ENCODE data around the gene POLE. TPM values are rescaled to one million over a fixed set of nuclear protein-coding genes. Genes with fewer than 3 reads are reported as not detected.
"Not testable (repeated sequence)": the region's sequence is repeated elsewhere in the genome, so short reads cannot be mapped to it uniquely, and the experiment has no call there.

The POLE gene
- total RNA-seq, 1 experiment from 2014 or later: 13.2 TPM

DNA sequence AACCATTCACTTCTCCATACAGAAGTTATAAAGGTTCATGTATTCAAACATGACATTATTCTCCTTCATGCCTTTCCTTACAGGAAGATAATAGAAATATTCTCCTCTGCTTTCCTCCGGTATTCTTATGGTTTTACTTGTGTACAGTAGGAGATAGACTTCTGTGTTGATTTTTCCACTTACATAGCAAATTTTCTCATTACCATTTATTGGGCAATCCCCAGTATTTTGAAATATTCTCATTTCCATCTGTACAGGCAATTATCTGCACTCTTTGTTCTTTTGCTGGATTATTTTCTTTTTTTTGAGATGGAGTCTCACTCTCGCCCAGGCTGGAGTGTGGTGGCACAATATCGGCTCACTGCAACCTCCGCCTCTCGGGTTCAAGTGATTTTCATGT lies 11.2 kb upstream of the POLE start:
- in situ Hi-C loops (cut with HindIII; ENCODE audit: low pct_unique_long_range_greater_than_20kb, low sequenced_read_pairs): no loop called here
- no peak for DNase-seq (ENCODE audit: low read depth, low spot score)

DNA sequence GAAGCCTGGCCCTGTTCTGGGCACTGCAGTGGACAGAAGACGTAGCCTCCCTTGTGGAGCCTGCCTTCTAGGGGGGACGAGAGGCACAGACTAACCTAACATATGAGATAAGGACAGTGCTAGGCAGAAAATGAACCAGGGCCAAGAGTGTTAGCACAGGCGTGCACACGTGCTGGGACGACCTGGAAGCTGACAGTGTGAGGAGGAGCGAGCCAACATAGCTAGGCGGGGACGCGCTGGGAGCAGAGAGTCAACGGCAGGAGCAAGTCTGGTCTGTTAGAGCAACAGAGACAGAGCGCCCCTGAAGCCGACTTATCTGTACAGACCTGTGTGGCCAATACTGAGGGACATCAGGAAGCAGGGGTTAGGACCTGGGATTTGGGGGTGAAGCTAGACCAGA lies 8.3 kb upstream of the POLE start:
- in situ Hi-C loops (cut with HindIII; ENCODE audit: low pct_unique_long_range_greater_than_20kb, low sequenced_read_pairs): no loop called here
- DNase-seq (ENCODE audit: low read depth, low spot score): no peak

DNA sequence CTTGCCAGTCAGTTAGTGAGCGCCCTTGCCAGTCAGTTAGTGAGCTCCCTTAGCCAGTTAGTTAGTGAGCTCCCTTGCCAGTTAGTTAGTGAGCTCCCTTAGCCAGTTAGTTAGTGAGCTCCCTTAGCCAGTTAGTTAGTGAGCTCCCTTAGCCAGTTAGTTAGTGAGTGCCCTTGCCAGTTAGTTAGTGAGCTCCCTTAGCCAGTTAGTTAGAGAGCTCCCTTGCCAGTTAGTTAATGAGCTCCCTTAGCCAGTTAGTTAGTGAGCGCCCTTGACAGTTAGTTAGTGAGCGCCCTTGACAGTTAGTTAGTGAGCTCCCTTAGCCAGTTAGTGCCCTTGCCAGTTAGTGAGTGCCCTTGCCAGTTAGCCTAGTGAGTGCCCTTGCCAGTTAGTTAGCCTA lies 7.7 kb upstream of the POLE start:
- in situ Hi-C loops (cut with HindIII; ENCODE audit: low pct_unique_long_range_greater_than_20kb, low sequenced_read_pairs): not testable (repeated sequence)

DNA sequence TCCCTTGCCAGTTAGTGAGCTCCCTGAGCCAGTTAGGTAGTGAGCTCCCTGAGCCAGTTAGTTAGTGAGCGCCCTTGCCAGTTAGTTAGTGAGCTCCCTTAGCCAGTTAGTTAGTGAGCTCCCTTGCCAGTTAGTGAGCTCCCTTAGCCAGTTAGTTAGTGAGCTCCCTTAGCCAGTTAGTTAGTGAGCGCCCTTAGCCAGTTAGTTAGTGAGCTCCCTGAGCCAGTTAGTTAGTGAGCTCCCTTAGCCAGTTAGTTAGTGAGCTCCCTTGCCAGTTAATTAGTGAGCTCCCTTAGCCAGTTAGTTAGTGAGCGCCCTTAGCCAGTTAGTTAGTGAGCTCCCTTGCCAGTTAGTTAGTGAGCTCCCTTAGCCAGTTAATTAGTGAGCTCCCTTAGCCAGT lies 4.9 kb upstream of the POLE start:
- DNase-seq (ENCODE audit: low read depth, low spot score); in situ Hi-C loops (cut with HindIII; ENCODE audit: low pct_unique_long_range_greater_than_20kb, low sequenced_read_pairs): not testable (repeated sequence)

More for the DNA sequence above, 7.7 kb upstream of the POLE start:
- DNase-seq (ENCODE audit: low read depth, low spot score): not testable (repeated sequence)

DNA sequence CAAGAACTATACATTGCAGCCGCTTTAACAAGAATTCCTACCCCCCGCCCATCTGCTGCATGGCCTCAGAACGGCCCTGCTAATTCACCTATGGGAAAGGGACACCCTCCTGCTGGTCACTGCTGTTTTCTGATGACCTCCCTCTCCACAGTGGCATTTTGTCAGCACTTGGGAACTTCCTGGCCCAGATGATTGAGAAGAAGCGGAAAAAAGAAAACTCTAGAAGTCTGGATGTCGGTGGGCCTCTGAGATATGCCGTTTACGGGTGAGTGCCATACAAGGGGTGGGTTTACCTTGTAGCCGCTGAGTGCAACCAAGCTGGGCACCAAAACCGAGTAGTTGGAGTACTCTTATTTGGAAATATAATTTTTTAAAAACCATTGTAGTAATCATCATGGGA lies 3.0 kb upstream of the POLE start:
- DNase-seq (ENCODE audit: low read depth, low spot score): no peak
- in situ Hi-C loops (cut with HindIII; ENCODE audit: low pct_unique_long_range_greater_than_20kb, low sequenced_read_pairs): no loop called here

DNA sequence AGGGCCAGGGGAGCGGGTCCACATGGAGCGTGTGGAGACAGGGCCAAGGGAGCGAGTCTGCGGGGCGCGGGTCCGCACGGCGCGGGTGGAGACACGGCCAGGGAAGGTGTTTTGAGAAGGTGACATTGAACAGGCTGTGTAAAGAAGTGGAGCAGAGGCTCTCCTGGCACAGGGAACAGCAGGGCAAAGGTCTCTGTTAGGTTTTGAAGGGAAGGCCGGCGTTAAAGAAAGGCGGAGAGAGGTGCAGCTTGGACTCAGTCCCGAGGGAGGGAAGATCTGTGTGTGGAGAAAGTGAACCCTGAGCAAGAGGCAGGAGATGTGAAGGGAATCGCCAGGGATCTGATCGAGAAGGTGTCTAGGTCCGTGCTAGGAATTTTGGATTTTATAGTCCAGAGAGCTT lies 2.1 kb upstream of the POLE start:
- in situ Hi-C loops (cut with HindIII; ENCODE audit: low pct_unique_long_range_greater_than_20kb, low sequenced_read_pairs): no loop called here
- no peak for DNase-seq (ENCODE audit: low read depth, low spot score)

DNA sequence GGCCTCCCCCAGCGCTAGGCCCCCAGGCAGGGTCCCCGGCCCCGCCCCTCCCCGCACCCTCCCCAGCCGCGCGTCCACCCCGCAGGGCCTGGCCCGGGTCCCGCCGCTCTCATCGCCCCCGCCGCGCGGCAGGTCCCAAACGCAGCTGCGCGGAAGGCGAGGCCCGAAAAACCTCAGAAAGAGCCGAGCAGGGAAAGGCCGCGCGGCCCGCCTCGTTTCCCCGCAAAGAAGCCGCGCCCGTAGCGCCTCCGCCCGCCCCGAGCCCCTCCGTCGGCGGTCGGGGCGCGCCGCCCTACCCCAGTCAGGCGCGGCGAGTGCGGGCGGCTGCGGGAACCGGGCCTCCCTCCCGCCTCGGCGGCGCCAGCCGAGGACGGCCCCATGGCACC lies 324 bp downstream of the POLE start:
- no peak for DNase-seq (ENCODE audit: low read depth, low spot score)

DNA sequence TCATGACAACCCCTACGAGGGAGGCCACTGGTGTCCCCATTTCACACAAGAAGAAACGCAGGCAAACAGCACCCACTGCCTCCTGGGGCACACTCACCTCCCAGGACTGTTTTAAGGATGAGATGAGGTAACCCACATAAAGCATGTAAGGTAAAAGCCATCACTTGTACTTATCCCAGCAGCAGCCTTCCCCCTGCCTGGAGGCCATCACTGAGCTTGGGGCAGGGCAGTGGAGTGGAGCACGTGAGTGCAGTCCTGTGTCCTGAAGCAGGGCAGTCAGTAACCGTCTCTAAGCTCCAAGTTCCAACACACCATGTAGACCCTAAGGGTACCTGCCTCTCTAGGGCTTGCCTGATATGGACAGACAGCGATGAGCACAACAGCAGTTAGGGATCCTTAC lies 1.7 kb downstream of the POLE start:
- no peak for DNase-seq (ENCODE audit: low read depth, low spot score)
- in situ Hi-C loops (cut with HindIII; ENCODE audit: low pct_unique_long_range_greater_than_20kb, low sequenced_read_pairs): no loop called here

More for the DNA sequence above, 324 bp downstream of the POLE start:
- in situ Hi-C loops (cut with HindIII; ENCODE audit: low pct_unique_long_range_greater_than_20kb, low sequenced_read_pairs): no loop called here

DNA sequence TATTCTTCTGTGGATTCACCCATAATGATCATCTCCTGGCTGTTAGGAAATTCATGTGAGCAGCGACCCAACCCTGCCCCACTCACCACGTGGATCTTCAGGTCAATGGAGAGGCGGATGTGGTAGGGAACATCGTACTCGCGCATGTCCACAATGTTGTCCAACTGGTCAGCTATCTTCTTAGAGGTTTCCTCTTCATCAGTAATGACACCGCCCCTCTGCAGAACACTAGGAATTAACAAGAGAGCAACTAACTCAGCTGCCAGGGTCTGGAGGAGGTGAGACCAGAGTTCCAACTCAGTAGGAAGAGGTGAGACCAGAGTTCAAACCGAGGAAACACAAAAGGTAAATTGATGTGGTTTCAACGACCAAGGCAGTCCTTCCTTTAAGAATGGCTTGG lies 9.7 kb downstream of the POLE start:
- in situ Hi-C loops (cut with HindIII; ENCODE audit: low pct_unique_long_range_greater_than_20kb, low sequenced_read_pairs): no loop called here
- no peak for DNase-seq (ENCODE audit: low read depth, low spot score)

DNA sequence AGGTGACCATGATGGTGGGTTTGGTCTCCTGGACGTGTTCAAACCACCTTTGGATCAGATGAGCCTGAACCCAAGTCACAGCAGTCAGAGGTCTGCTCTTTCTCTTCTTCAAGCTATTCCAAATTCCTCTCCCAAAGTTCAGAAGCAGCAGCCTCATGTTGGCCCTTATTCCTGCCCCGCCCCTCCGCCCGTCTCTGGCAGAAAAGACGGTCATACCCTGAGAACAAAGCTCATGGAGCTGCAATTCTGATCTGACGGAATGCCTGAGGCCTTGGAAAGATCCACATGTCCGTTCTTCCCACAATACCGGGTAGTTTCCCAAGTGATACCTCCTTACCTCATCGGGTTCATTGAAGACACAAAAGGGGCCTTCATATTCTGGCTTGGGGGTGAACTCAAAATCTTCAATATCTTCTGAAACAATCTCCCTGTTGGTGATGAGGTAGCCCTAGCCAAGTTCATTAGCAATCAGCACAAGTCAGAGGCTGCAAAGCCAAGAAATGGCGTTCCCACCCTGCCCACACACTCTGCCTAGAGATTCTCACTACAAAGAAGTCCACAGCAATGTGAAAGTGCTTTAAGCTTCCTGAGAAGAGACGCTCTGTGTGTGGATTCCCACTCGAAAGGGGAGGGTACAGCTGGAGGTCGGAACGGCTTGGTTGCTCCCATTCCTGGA lies 11.2 kb downstream of the POLE start:
- DNase-seq (ENCODE audit: low read depth, low spot score): no peak
- in situ Hi-C loops (cut with HindIII; ENCODE audit: low pct_unique_long_range_greater_than_20kb, low sequenced_read_pairs): no loop called here

DNA sequence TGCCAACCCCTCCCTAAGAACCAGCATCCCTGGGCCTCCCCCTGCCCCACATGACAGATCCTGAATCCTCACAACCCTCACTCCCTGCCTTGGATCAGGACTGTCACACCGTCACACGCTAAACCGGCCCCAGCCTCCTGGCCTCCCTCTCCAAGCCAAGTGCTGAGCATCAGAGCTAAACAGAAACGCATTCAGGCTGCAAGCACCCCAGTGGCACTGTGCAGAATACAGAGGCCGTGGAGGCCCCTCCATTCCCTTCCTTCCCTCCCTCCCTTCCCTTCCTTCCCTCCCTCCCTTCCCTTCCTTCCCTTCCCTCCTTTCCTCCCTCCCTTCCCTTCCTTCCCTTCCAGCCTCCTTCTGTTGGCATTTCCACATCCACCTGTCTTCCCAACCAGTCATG lies 12.6 kb downstream of the POLE start:
- DNase-seq (ENCODE audit: low read depth, low spot score): no peak
- in situ Hi-C loops (cut with HindIII; ENCODE audit: low pct_unique_long_range_greater_than_20kb, low sequenced_read_pairs): no loop called here

DNA sequence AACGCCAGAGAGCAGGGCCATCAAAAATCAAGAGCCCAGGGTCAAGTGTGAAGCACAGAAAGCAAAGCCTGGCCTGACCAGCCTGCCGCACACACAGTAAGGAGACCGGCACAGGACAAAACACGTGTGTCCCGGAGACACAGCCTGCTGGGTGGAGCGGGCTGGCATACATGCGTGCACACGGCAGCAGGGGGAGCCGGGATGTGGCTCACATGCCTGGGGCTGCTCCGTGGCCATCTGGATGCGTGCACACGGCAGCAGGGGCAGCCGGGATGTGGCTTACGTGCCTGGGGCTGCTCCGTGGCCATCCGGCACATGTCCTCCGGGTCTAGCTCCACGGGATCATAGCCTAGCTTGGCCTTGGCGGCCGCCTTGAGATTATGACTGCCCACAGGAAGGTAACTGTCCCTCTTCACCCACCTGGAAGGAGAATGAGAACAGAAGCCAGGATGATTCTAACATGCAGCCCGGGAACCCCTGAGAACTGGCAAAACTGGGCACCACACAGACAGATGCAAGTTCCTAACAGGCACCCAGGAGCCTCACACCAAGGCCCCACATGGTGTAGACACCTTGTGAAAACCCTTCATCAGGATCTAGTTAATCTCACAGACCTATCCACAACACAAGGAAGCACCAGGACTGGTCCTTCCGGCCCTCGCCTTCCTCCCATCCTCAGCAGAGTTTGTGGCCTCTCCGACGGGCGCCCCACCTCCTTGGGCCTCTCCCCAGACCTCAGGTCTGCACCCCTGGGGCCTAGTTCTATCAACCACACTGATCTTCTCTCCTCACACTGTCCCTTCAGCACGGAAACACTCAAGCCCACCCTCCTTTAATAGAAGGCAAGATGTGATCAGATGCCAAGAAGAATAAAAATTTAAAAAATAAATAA lies 13.6 kb downstream of the POLE start:
- no peak for DNase-seq (ENCODE audit: low read depth, low spot score)
- in situ Hi-C loops (cut with HindIII; ENCODE audit: low pct_unique_long_range_greater_than_20kb, low sequenced_read_pairs): no loop called here

DNA sequence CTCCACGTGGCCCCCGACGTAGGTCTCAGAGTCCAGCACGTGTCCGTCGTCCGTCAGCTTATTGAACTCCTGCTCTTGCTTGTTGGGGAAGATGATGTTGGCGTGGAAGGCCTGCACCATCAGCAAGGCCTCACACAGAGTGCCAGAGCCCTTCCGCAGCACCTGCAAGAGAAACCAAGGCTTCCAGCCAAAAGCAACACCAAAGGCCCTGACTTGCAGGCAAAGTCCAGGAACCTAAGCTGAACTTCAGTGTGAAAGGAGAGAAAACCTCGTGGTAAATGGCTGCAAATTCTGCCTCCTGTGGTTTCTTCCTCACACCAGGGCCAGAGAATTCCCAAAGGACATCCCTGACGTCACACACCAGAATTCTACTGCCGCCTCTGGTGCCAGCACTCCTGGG lies 14.5 kb downstream of the POLE start:
- in situ Hi-C loops (cut with HindIII; ENCODE audit: low pct_unique_long_range_greater_than_20kb, low sequenced_read_pairs): no loop called here
- no peak for DNase-seq (ENCODE audit: low read depth, low spot score)

DNA sequence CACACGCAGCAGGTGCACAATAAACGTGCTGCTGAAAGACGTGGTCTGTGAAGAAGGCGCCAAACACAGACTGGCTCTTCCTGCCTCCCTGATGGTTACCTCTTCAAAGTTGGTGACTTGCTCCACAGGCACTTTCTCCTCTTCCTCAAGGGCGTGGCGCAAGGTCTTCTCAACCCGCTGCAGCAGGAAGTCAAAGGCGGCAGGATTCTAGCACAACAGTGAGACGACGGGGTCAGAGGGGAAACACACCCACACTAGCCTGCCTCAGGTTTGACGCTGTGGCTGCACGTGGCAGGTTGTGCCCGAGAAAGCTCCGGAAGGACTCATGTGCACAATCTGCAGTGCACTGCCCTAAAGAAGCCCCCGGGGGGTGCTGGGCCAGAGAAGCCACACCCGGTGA lies 15.0 kb downstream of the POLE start:
- DNase-seq (ENCODE audit: low read depth, low spot score): no peak
- in situ Hi-C loops (cut with HindIII; ENCODE audit: low pct_unique_long_range_greater_than_20kb, low sequenced_read_pairs): no loop called here

DNA sequence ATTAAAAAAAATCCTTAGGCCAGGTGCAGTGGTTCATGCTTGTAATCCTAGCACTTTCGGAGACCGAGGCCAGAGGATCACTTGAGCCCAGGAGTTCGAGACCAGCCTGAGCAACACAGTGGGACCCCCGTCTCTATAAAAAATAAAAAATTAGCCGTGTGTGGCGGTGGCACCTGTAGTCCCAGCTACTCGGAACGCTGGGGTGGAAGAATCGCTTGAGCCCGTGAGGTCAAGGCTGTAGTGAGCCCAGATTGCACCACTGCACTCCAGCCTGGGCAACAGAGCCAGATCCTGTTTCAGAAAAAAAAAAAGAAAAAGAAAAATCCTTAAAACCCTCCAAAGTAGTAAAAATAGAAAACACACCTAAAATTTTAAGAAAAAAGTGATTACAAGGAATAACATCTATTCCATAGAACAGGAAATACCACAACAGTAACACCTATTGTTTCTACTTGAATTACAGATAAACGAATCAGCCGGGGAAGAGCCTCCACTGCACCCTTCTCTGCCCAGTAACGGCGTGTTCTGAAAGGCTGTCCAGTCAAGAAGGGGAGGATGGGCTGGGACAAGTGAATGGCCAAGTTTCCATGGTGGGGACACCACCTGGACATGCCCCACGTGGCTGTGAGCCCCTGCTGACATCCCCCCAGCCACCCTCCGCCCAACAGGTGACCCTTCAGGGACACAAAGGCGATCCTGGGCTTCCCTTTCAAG lies 17.8 kb downstream of the POLE start:
- no peak for DNase-seq (ENCODE audit: low read depth, low spot score)
- in situ Hi-C loops (cut with HindIII; ENCODE audit: low pct_unique_long_range_greater_than_20kb, low sequenced_read_pairs): no loop called here

DNA sequence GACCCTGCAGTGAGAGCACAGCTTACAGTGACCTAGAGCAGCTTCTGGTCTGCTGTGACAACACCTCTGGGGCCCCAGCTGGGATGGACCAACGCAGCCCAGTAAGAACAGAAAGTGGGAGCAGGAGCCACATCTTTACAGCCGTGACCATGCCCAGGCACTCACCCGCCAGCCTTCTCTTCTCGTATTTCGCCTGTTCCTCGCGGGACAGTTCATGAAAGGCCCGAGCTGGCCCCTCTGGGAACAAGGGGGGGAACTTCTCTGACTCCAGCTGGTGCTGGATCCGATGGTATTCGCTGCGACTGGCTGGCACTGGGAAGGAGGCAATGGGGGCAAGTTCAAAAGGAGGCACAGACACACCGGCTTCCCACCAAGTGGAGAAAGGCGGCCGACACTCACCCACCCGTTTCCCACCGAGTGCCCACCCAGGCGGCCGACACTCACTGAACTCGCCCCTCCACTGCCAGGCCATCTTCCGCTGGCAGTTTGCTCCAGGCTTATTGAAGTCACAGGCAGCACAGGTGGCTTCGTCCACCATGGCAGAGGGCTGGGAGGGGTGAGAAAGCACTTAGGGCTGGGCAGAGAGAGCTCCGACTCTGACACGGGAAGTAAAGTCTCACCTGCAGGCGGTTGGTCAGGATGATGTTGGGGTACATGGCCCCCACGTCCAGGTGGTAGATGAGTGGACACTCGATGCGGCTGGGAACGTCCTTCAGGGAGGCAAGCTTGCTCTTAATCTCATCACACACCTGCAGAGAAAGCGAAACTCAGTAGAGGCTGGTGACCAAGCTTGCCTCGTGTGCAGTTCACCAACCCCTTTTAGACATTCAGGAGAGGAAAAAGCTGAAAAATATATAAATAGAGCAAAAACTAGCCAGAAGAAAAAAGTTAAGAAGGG lies 18.7 kb downstream of the POLE start:
- in situ Hi-C loops (cut with HindIII; ENCODE audit: low pct_unique_long_range_greater_than_20kb, low sequenced_read_pairs): no loop called here
- DNase-seq (ENCODE audit: low read depth, low spot score): no peak

DNA sequence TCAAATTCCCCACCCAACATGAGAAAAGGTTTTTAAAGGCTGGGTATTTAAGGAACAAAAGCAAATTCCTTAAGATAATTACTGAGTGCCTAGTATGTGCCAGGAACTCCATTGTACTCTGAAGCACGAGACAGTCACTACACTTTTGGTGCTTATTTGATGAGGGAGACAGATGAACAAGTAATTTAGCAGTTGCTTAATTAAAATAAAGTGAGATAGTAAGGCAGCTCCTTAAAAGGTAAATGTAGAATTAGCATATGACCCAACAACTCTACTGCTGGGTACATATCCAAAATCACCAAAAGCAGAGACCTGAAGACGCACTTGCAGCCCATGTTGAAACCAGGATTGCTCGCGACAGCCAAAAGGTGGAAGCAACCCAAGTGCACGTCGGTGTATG lies 21.3 kb downstream of the POLE start:
- in situ Hi-C loops (cut with HindIII; ENCODE audit: low pct_unique_long_range_greater_than_20kb, low sequenced_read_pairs): no loop called here
- DNase-seq (ENCODE audit: low read depth, low spot score): no peak

DNA sequence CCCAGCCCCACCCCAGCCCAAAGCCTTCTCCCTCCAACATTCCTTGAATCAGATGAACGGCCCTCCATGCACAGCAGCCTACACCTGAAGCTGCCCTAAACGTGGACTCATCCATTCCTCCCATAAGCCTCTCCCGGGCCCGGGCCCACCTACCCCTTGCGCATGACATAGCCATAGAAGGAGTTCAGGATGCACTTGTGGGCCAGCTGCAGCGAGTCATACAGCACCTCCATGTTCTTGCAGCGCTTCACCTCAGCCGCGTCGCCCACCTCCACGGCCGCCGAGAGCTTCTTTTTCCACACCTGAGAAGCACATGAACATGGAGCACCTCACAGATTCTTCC lies 22.0 kb downstream of the POLE start:
- in situ Hi-C loops (cut with HindIII; ENCODE audit: low pct_unique_long_range_greater_than_20kb, low sequenced_read_pairs): no loop called here
- no peak for DNase-seq (ENCODE audit: low read depth, low spot score)

Data from SK-MEL-5 (cell line).